ENCODE data around the gene CUBN. TPM values are rescaled to one million over a fixed set of nuclear protein-coding genes. Genes with fewer than 3 reads are reported as not detected.

The CUBN gene
- total RNA-seq, 2 experiments from 2014 or later: 7.9 to 9.2 TPM

DNA sequence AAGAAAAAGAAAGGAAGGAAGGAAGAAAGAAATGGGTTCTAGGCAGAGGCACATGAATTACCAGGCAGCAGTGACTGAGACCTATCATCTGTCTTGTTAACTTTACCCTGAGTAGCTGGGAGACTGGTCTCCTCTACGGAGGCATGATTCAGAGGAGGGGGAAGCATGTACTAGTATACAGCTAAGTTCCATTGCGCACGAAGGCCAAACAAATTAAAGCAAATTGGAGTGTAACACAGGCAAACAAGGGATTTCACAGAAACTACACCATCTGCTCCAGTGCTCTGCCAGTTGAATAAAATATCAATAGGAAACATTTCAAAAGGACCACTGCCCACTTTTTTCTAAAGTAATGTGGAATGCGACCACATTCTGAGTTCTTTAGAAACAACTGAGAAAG is 246.5 kb downstream of the CUBN start:
- TF ChIP-seq, protein P1, sequence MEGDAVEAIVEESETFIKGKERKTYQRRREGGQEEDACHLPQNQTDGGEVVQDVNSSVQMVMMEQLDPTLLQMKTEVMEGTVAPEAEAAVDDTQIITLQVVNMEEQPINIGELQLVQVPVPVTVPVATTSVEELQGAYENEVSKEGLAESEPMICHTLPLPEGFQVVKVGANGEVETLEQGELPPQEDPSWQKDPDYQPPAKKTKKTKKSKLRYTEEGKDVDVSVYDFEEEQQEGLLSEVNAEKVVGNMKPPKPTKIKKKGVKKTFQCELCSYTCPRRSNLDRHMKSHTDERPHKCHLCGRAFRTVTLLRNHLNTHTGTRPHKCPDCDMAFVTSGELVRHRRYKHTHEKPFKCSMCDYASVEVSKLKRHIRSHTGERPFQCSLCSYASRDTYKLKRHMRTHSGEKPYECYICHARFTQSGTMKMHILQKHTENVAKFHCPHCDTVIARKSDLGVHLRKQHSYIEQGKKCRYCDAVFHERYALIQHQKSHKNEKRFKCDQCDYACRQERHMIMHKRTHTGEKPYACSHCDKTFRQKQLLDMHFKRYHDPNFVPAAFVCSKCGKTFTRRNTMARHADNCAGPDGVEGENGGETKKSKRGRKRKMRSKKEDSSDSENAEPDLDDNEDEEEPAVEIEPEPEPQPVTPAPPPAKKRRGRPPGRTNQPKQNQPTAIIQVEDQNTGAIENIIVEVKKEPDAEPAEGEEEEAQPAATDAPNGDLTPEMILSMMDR (IDR thresholded peaks at IDR 0.05): no peak
- CTCF ChIA-PET: no interaction called here
- no peak overlapping the region for H3K27ac Mint-ChIP-seq

DNA sequence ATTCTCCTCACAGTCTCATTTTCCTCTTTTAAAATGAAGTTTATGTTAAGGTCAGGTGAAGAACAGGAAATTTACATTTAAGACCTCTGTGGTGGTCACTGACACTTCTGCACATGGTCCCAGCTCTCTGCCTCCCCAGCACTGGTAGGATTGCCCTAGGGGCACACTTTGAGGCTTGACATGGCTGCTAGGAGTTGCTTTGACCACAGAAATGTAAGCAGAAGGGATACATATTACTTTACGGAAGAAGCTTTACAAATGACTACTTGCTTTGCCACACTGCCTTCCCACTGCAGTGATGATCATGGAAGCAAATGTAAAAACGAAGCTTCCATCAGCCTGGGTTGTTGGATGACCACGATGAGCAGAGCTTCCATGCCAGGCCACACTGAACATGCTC is 259.3 kb downstream of the CUBN start:
- intact Hi-C loops (cut with DNase I, micrococcal nuclease): no loop called here
- Mint-ChIP-seq H3K4me1 (ENCODE audit: low read depth) (no peaks in the 10 kb centered on the region), H3K36me3 (ENCODE audit: low read depth) (peaks cover 40% of the 10 kb centered on the region), H3K27me3 (no peaks in the 10 kb centered on the region), H3K9me3 (no peaks in the 10 kb centered on the region), H3K4me3 (no peak overlapping the region), H3K27ac (no peak overlapping the region)
- Histone ChIP-seq H3K9me3 (ENCODE audit: control insufficient read depth in 1 of 2, insufficient read depth in 1 of 2, low read length in 2 of 2) (no peaks in the 10 kb centered on the region), H3K36me3 (ENCODE audit: insufficient read depth, low read length) (no peaks in the 10 kb centered on the region), H3K4me3 (ENCODE audit: low read length) (no peak overlapping the region), H3K4me1 (ENCODE audit: insufficient read depth, low read length) (no peaks in the 10 kb centered on the region), H3K27ac (ENCODE audit: low read depth in 1 of 2, low read length in 2 of 2) (no peak overlapping the region), H3K27me3 (ENCODE audit: control insufficient read depth in 1 of 2, insufficient read depth in 2 of 2, low read length in 2 of 2) (no peaks in the 10 kb centered on the region)
- POLR2A ChIA-PET: no interaction called here
- CTCF ChIA-PET: no interaction called here
- ATAC-seq (ENCODE audit: poor library complexity): no peak
- no peak for DNase-seq
- TF ChIP-seq, protein P1 (IDR thresholded peaks at IDR 0.05): no peak

More for the DNA sequence above, 246.5 kb downstream of the CUBN start:
- H3K4me3 ChIP-seq (ENCODE audit: low read length): no peak overlapping the region
- H3K9me3 ChIP-seq (ENCODE audit: control insufficient read depth in 1 of 2, insufficient read depth in 1 of 2, low read length in 2 of 2): no peaks in the 10 kb centered on the region
- intact Hi-C loops (cut with DNase I, micrococcal nuclease): no loop called here
- Mint-ChIP-seq H3K4me1 (ENCODE audit: low read depth) (no peaks in the 10 kb centered on the region), H3K4me3 (no peak overlapping the region), H3K9me3 (no peaks in the 10 kb centered on the region), H3K36me3 (ENCODE audit: low read depth) (peaks cover 9% of the 10 kb centered on the region), H3K27me3 (no peaks in the 10 kb centered on the region)
- DNase-seq: no peak
- H3K4me1 ChIP-seq (ENCODE audit: insufficient read depth, low read length): peaks cover 2% of the 10 kb centered on the region
- no peaks in the 10 kb centered on the region for H3K27me3 ChIP-seq (ENCODE audit: control insufficient read depth in 1 of 2, insufficient read depth in 2 of 2, low read length in 2 of 2)
- H3K27ac ChIP-seq (ENCODE audit: low read depth in 1 of 2, low read length in 2 of 2): no peak overlapping the region
- POLR2A ChIA-PET: no interaction called here
- ATAC-seq (ENCODE audit: poor library complexity): no peak
- H3K36me3 ChIP-seq (ENCODE audit: insufficient read depth, low read length): no peaks in the 10 kb centered on the region

DNA sequence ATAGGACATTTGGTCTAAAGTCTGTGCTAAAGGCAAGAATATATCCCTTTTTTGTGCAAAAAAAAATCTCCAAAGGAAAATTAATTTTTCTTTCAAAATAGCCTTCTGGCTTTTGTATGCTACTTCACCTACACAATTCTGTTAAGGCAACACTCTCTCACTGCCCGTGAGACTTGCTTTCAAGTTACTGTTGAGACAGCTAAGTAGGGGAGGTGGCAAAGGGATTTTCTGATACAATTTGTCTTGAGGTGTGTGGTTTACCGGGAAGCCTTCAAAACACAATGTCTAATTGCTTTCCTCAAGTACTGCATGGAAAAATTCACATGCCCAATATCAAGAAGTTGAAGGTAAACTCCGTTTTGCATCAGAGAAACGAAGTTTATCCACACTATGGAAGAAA is 261.6 kb downstream of the CUBN start:
- no peaks in the 10 kb centered on the region for H3K4me1 ChIP-seq (ENCODE audit: insufficient read depth, low read length)
- ChIA-PET POLR2A (no interaction called here), CTCF (no interaction called here)
- Mint-ChIP-seq H3K36me3 (ENCODE audit: low read depth) (peaks cover 25% of the 10 kb centered on the region), H3K4me3 (no peak overlapping the region), H3K9me3 (no peaks in the 10 kb centered on the region), H3K4me1 (ENCODE audit: low read depth) (no peaks in the 10 kb centered on the region), H3K27ac (no peak overlapping the region), H3K27me3 (no peaks in the 10 kb centered on the region)
- intact Hi-C loops (cut with DNase I, micrococcal nuclease): no loop called here
- no peaks in the 10 kb centered on the region for H3K27me3 ChIP-seq (ENCODE audit: control insufficient read depth in 1 of 2, insufficient read depth in 2 of 2, low read length in 2 of 2)
- no peak overlapping the region for H3K4me3 ChIP-seq (ENCODE audit: low read length)
- no peak overlapping the region for H3K27ac ChIP-seq (ENCODE audit: low read depth in 1 of 2, low read length in 2 of 2)
- ATAC-seq (ENCODE audit: poor library complexity) (no peak), DNase-seq (no peak)
- H3K36me3 ChIP-seq (ENCODE audit: insufficient read depth, low read length): no peaks in the 10 kb centered on the region
- no peaks in the 10 kb centered on the region for H3K9me3 ChIP-seq (ENCODE audit: control insufficient read depth in 1 of 2, insufficient read depth in 1 of 2, low read length in 2 of 2)
- TF ChIP-seq, protein P1 (IDR thresholded peaks at IDR 0.05): no peak

Data from CD4-positive, alpha-beta T cell (primary cell).